Activated CD8-positive, alpha-beta memory T cell treated with anti-CD3 and anti-CD28 coated beads, Interleukin-2, amount 10 ng/mL, durations not matched to agents 7 days and 5 days (primary cell): ENCODE results near the gene GLMP. TPM values are rescaled to one million over a fixed set of nuclear protein-coding genes. Genes with fewer than 3 reads are reported as not detected.
A peak's percentile ranks its signal among the peaks of the same experiment; 100 is the strongest.

Source experiments
- ATAC-seq: fragments of 150-1000 bp; cut with Tn5 transposase; one replicate; pipeline ENCODE4 v1.10.0; 2021; ENCODE audit warnings: moderate library complexity
- CTCF ChIA-PET: fragments of 350-600 bp; sonication (Branson Sonifier 250); formaldehyde crosslinking; loops from one replicate; lab custom pipeline; 2021; ENCODE audit warnings: antibody characterized with exemption; lab: Charles Lee
- DNase-seq: peaks from one replicate; pipeline ENCODE4 v3.0.0-alpha.2; 2020
- H3K27ac Mint-ChIP-seq: one replicate; pipeline ENCODE4 v1.8.0; 2021; ENCODE audit warnings: mild to moderate bottlenecking, mixed read lengths
- H3K27me3 Mint-ChIP-seq: one replicate; pipeline ENCODE4 v1.8.0; 2021; ENCODE audit warnings: mixed read lengths
- H3K36me3 Mint-ChIP-seq: one replicate; pipeline ENCODE4 v1.8.0; 2021; ENCODE audit warnings: mild to moderate bottlenecking, mixed read lengths
- H3K4me1 Mint-ChIP-seq: one replicate; pipeline ENCODE4 v1.8.0; 2021; ENCODE audit warnings: mixed read lengths
- H3K4me3 Mint-ChIP-seq: one replicate; pipeline ENCODE4 v1.8.0; 2021; ENCODE audit warnings: mild to moderate bottlenecking, moderate library complexity, mixed read lengths
- H3K9me3 Mint-ChIP-seq: one replicate; pipeline ENCODE4 v1.8.0; 2022; ENCODE audit warnings: low read depth, mixed read lengths
- total RNA-seq, 2 experiments: library from RNA; stranded (reverse); gene quantifications; one replicate each; pipeline ENCODE4 v1.2.3, GENCODE V29; 2021

The GLMP gene
- total RNA-seq, 2 experiments from 2014 or later, result 24.7 to 28.9 TPM

DNA sequence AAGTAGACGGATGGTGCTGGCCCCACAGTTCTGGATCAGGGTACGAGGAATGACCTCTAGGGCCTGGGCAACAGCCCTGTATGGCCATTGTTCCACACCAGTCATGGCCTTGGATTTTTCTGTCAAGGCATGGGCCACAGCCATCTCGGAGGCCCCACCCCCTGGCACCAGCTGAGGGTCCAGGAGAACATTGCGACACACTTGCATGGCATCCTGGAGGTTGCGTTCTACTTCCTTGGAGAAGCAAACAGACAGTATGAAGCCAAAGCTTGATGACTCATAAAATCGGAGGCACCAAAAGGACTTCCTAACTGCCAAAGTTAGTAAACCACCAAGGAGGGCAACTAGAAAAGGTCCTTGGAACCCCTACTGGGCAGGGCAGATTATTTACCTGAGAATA, 15.5 kb upstream of the GLMP start:
- peaks cover 45% of the 10 kb centered on the region for H3K36me3 Mint-ChIP-seq

DNA sequence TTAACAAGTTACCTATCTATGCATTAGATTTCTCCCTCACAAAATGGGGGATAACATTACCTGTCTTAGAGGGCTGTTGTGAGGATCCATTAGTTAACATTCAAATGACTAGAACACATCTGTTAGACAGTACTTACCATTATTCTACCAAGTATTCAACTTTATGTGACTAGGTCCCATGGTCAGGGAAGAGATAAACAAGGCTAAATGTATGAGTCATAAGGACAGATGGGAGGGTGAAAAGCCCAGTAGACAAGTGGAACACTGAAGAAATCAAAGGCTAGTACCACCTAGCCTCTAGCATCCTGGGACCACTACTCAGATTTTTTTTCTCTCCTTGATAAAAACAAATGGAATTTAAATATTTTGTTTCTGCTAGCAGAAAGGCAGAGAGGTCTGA, 12.6 kb upstream of the GLMP start:
- H3K27me3 Mint-ChIP-seq, result no peaks in the 10 kb centered on the region
- H3K4me1 Mint-ChIP-seq, result no peaks in the 10 kb centered on the region
- no peak overlapping the region for H3K4me3 Mint-ChIP-seq
- H3K27ac Mint-ChIP-seq, result peak overlapping the region; percentile 37
- ATAC-seq, result no peak
- CTCF ChIA-PET, result interaction anchor here (1.1 kb wide), 2 partner anchors 10 to 11 kb away, joined by 3 to 5 read pairs; no protein-coding TSS in a partner anchor
- DNase-seq, result no peak
- H3K36me3 Mint-ChIP-seq, result peaks cover 34% of the 10 kb centered on the region
- no peaks in the 10 kb centered on the region for H3K9me3 Mint-ChIP-seq

More for the DNA sequence above, 15.5 kb upstream of the GLMP start:
- CTCF ChIA-PET, result interaction anchor here (1.2 to 2.6 kb wide), 2 partner anchors 9 to 26 kb away, joined by 5 to 7 read pairs; no protein-coding TSS in a partner anchor
- no peaks in the 10 kb centered on the region for H3K27me3 Mint-ChIP-seq
- ATAC-seq (no peak), DNase-seq (no peak)
- no peaks in the 10 kb centered on the region for H3K9me3 Mint-ChIP-seq
- H3K27ac Mint-ChIP-seq, result no peak overlapping the region
- H3K4me3 Mint-ChIP-seq, result no peak overlapping the region
- no peaks in the 10 kb centered on the region for H3K4me1 Mint-ChIP-seq

DNA sequence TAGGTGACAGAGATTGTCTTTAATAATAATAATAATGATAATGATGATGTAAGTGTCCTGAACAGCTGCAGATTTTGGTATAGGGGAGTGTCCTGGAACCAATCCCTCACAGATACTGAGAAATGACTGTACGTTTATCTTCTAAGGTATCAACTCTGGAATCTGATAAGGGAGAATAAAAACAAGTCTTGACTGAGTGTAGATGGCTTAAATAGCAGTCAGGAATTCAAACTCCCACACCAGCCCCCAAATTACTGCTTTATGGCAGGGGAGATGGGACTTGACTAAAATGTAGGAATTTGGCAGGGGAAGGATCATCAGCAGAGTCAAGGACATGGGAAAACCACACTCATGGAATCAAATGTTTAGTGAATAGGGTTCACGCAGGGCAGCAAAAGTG, 9.7 kb upstream of the GLMP start:
- H3K4me3 Mint-ChIP-seq, result no peak overlapping the region
- H3K27me3 Mint-ChIP-seq, result no peaks in the 10 kb centered on the region
- H3K27ac Mint-ChIP-seq, result no peak overlapping the region
- no peaks in the 10 kb centered on the region for H3K9me3 Mint-ChIP-seq
- CTCF ChIA-PET, result no interaction called here
- H3K36me3 Mint-ChIP-seq, result peaks cover 19% of the 10 kb centered on the region
- H3K4me1 Mint-ChIP-seq, result no peaks in the 10 kb centered on the region
- DNase-seq (no peak), ATAC-seq (no peak)

DNA sequence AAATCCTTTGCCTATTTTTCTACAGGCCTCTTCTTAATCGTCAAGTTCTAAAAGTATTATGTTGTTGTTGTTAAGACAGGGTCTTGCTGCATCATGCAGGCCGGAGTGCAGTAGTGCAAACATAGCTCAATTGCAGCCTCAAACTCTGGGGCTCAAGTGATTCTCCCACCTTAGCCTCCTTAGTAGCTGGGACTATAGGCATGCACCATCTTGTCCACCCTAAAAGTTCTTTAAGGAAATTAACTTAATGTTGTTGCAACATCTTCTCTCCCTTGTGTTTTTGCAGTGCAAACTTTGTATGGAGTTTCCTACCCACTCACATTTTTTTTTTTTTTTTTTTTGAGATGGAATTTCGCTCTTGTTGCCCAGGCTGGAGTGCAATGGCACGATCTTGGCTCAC, 7.8 kb upstream of the GLMP start:
- no peak for ATAC-seq
- no peak overlapping the region for H3K4me3 Mint-ChIP-seq
- CTCF ChIA-PET, result interaction anchor here (1.1 to 1.3 kb wide), 3 partner anchors 15 to 365 kb away, joined by 3 to 4 read pairs (median 3); no protein-coding TSS in a partner anchor
- no peak for DNase-seq
- no peak overlapping the region for H3K27ac Mint-ChIP-seq
- H3K9me3 Mint-ChIP-seq, result no peaks in the 10 kb centered on the region
- H3K27me3 Mint-ChIP-seq, result no peaks in the 10 kb centered on the region
- no peaks in the 10 kb centered on the region for H3K4me1 Mint-ChIP-seq
- peaks cover 9% of the 10 kb centered on the region for H3K36me3 Mint-ChIP-seq

DNA sequence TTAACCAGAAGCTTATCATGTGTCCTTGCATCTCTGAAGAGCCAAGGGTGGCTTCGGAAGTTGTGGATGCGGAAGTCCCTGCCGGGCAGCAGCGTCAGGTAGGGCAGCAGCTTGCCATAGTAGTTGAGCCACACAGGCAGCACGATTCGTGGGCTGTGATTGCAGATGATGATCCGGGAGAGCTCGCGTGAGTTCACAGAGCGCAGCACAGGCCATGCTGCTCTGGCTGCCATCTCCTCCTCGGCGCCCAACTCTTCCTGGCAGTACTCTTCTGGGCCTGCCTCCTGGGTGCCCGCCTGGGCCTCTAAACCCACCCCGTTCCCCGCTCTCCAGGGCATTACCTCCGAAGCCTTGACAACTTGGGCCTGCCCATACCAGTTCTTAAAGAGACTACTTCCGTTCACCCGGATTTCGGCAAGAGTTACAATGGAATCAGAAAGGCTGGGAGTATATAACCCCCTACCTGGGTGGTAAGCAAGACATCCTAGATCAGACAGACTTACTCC, 3.4 kb upstream of the GLMP start, which contains the start of gene VHLL:
Gene VHLL (minus strand): TSS at position 456 of the 506 bp plus-strand sequence. CDS start 118 bp downstream, at position 338.
- peaks cover 2% of the 10 kb centered on the region for H3K36me3 Mint-ChIP-seq
- DNase-seq (no peak), ATAC-seq (no peak)
- no peak within 1 kb of the TSS for H3K4me3 Mint-ChIP-seq
- H3K9me3 Mint-ChIP-seq, result no peaks in the 10 kb centered on the region
- no peak within 1 kb of the TSS for H3K27ac Mint-ChIP-seq
- H3K27me3 Mint-ChIP-seq, result no peaks in the 10 kb centered on the region
- CTCF ChIA-PET, result interaction anchor here (0.9 to 1.0 kb wide), 2 partner anchors 9 to 18 kb away, joined by 3 read pairs; no protein-coding TSS in a partner anchor
- H3K4me1 Mint-ChIP-seq, result peaks cover 18% of the 10 kb centered on the region

DNA sequence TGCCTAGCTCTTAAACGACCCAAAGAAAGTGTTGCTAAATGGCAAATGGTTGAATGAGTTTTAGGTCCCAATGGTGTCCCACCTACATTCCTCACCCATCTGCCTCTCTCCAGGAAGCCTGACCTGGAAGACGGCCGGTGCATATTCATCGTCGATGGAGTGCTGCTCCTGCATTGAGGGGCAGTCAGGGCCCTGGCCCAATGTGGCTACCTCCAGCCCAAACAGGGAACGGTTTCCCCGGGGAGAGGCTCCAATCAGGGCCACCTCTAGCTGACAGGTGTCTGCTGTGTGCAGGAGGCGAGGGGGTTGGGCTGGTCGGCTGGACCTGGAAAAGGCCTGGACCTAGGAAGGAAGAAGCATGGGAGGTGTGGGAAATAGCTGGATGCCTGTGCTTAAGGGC, 1.6 kb downstream of the GLMP start:
- ATAC-seq (no peak), DNase-seq (no peak)
- Mint-ChIP-seq H3K4me1 (peaks cover 18% of the 10 kb centered on the region), H3K4me3 (no peak overlapping the region), H3K27ac (no peak overlapping the region), H3K9me3 (no peaks in the 10 kb centered on the region), H3K27me3 (no peaks in the 10 kb centered on the region), H3K36me3 (peaks cover 4% of the 10 kb centered on the region)
- CTCF ChIA-PET, result no interaction called here

DNA sequence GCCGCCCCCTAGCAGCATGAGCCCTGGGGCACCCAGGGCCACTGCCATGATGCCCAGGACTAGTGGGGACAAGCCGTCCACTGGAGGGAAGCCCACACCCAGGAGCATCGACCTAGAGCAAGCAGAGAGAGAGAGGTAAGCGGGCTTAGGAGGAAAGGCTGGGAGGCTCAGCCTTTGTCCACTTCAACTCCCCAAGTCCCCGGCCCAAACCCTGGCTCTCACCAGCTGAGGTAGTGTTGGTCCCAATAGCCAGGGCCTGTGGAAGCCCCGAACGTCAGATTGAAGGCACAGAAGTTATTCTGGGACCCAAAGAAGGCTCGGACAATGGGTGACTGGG, 2.4 kb downstream of the GLMP start:
- ATAC-seq (no peak), DNase-seq (no peak)
- CTCF ChIA-PET, result no interaction called here
- H3K4me3 Mint-ChIP-seq, result no peak overlapping the region
- peaks cover 8% of the 10 kb centered on the region for H3K36me3 Mint-ChIP-seq
- peaks cover 18% of the 10 kb centered on the region for H3K4me1 Mint-ChIP-seq
- H3K27me3 Mint-ChIP-seq, result no peaks in the 10 kb centered on the region
- no peaks in the 10 kb centered on the region for H3K9me3 Mint-ChIP-seq
- no peak overlapping the region for H3K27ac Mint-ChIP-seq

DNA sequence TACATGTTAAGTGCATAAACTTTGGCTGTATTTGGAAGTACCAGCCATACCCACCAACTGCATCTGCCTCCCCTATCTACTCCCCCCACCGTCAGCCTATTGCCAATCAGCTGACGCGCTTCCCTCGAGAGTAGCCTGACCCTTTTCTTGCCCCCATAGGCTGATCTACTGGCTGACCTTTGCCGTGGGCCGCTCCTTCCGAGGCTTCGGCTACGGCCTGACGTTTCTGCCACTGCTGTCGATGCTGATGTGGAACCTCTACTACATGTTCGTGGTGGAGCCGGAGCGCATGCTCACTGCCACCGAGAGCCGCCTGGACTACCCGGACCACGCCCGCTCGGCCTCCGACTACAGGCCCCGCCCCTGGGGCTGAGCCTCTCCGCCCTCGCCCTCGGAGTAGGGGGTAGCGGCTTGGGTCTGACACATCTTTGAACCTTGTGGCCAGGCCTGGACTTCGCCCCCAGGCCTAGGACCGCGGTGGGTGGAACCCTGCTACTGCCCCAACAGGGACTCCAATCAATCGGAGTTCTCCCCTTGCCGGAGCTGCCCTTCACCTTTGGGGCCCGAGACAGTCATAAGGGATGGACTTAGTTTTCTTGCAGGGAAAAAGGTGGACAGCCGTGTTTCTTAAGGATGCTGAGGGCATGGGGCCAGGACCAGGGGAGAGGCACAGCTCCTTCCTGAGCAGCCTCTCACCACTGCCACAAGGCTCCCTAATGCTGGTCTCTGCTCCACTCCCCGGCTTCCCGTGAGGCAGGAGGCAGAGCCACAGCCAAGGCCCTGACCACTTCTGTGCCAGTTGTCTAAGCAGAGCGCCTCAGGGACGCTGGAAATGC, 4.0 kb downstream of the GLMP start:
- H3K4me3 Mint-ChIP-seq, result no peak overlapping the region
- peaks cover 8% of the 10 kb centered on the region for H3K36me3 Mint-ChIP-seq
- CTCF ChIA-PET, result interaction anchor here (0.5 kb wide), 1 partner anchor 803 kb away, joined by 3 read pairs; no protein-coding TSS in a partner anchor
- H3K27me3 Mint-ChIP-seq, result no peaks in the 10 kb centered on the region
- no peak overlapping the region for H3K27ac Mint-ChIP-seq
- peaks cover 18% of the 10 kb centered on the region for H3K4me1 Mint-ChIP-seq
- DNase-seq (no peak), ATAC-seq (no peak)
- H3K9me3 Mint-ChIP-seq, result no peaks in the 10 kb centered on the region

DNA sequence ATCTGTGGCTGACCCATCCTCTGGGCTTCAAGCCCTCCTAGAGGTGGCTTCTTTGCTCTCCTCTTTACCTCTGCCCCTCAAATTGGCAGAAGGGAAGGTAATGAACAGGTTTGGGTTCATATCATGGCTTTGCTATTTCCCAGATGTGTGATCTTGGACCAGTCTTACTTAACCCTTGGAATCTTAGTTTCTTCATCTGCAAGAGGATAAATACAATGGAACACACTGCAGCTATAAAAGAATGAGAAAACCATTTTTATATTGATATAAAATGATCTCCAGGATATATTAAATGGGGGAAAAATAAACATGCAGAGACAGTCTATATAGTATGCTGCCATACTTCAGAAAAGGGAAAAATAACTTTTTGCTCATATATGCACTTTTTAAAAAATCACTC, 5.6 kb downstream of the GLMP start:
- CTCF ChIA-PET, result interaction anchor here (0.6 to 0.7 kb wide), 2 partner anchors 29 to 173 kb away, joined by 3 read pairs; no protein-coding TSS in a partner anchor
- H3K27me3 Mint-ChIP-seq, result no peaks in the 10 kb centered on the region
- DNase-seq, result no peak
- H3K4me3 Mint-ChIP-seq, result no peak overlapping the region
- H3K4me1 Mint-ChIP-seq, result peaks cover 7% of the 10 kb centered on the region
- H3K27ac Mint-ChIP-seq, result no peak overlapping the region
- H3K9me3 Mint-ChIP-seq, result no peaks in the 10 kb centered on the region
- peaks cover 8% of the 10 kb centered on the region for H3K36me3 Mint-ChIP-seq
- no peak for ATAC-seq

DNA sequence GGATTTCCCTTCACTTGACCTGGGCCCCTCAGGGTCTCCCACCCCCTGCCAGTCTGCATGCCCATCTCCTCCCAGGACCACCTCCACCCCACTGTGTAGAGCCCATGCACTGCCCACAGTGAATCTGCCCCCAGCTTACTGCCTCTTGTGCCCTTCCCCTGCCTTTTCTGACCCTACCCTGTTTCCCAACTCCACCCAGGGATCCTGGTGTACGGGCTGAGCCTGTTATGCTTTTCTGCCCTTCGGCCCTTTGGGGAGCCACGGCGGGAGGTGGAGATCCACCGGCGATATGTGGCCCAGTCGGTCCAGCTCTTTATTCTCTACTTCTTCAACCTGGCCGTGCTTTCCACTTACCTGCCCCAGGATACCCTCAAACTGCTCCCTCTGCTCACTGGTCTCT, 9.4 kb downstream of the GLMP start:
- H3K27ac Mint-ChIP-seq, result no peak overlapping the region
- peaks cover 5% of the 10 kb centered on the region for H3K36me3 Mint-ChIP-seq
- no peaks in the 10 kb centered on the region for H3K27me3 Mint-ChIP-seq
- CTCF ChIA-PET, result interaction anchor here (5.5 kb wide), 1 partner anchor 33 kb away, joined by 19 read pairs; no protein-coding TSS in a partner anchor
- no peak overlapping the region for H3K4me3 Mint-ChIP-seq
- DNase-seq, result no peak
- no peaks in the 10 kb centered on the region for H3K9me3 Mint-ChIP-seq
- no peak for ATAC-seq
- peaks cover 26% of the 10 kb centered on the region for H3K4me1 Mint-ChIP-seq

DNA sequence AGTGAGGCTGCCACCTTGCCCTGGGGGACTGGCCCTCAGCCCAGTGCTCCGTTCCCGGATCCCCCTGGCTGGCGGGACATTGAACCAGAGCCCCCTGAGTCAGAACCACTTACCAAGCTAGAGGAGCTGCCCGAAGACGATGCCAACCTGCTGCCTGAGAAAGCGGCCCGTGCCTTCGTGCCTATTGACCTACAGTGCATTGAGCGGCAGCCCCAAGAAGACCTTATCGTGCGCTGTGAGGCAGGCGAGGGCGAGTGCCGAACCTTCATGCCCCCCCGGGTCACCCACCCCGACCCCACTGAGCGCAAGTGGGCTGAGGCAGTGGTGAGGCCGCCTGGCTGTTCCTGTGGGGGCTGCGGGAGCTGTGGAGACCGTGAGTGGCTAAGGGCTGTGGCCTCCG, 10.0 kb downstream of the GLMP start:
- ATAC-seq, result no peak
- no peak overlapping the region for H3K27ac Mint-ChIP-seq

DNA sequence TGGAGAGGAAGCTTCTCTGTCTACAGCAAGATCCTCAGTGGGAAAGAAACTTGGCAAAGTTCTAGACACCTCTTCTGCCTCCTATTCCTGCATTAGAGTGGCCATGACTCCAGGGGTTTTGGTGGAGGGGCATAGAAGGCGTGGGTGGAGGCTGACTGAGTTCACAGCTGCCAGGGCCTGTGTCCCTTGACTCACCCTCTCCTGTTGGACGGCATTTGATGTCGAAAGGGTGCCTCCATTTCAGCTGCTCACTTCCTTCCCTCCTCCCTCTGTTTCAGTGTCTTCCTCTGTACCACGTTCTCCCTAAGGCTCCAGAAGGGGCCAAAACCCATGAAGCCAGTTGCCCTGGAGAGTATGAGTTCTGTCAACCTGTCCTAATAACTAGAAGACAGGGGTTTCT, 10.7 kb downstream of the GLMP start:
- ATAC-seq, result no peak
- H3K27me3 Mint-ChIP-seq, result no peaks in the 10 kb centered on the region
- CTCF ChIA-PET, result interaction anchor here (0.9 to 5.5 kb wide), 4 partner anchors 10 to 59 kb away, joined by 4 to 24 read pairs (median 12); partner anchors contain the start of gene GLMP
- H3K4me3 Mint-ChIP-seq, result no peak overlapping the region
- DNase-seq, result no peak
- no peak overlapping the region for H3K27ac Mint-ChIP-seq
- peaks cover 7% of the 10 kb centered on the region for H3K36me3 Mint-ChIP-seq
- H3K4me1 Mint-ChIP-seq, result peaks cover 38% of the 10 kb centered on the region
- no peaks in the 10 kb centered on the region for H3K9me3 Mint-ChIP-seq

More for the DNA sequence above, 10.0 kb downstream of the GLMP start:
- Mint-ChIP-seq H3K4me3 (no peak overlapping the region), H3K27me3 (no peaks in the 10 kb centered on the region), H3K4me1 (peaks cover 32% of the 10 kb centered on the region), H3K36me3 (peaks cover 5% of the 10 kb centered on the region), H3K9me3 (no peaks in the 10 kb centered on the region)
- DNase-seq, result no peak
- CTCF ChIA-PET, result interaction anchor here (0.9 to 5.5 kb wide), 3 partner anchors 10 to 34 kb away, joined by 4 to 19 read pairs (median 4); partner anchors contain the start of gene GLMP

DNA sequence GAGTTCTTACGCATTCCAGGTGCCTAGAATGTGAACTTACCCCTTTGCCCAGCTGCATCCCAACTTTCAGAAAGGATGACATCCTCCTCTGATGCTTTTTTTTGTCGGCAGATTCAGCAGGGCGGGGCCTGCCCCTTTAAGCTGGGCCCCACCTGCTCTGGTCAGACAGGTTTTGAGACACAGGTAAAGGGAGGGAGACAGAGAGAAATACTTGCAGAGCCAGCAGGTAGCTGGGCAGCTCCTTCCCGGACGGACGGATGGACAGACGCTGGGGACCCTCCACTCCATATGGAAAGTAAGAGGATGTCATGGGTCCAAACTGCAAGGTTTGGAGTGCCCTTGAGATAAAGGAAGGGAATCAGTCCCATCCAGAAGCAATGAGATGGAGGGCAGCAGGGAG, 11.4 kb downstream of the GLMP start, which contains the start of gene TMEM79:
Gene TMEM79 (plus strand): TSS at position 214 of the 400 bp plus-strand sequence. CDS start 902 bp downstream, outside the sequence.
- H3K27me3 Mint-ChIP-seq, result no peaks in the 10 kb centered on the region
- no peaks in the 10 kb centered on the region for H3K9me3 Mint-ChIP-seq
- ATAC-seq (no peak), DNase-seq (no peak)
- CTCF ChIA-PET, result interaction anchor here (0.6 to 5.5 kb wide), 5 partner anchors 9 to 1074 kb away, joined by 3 to 24 read pairs (median 11); no protein-coding TSS in a partner anchor
- peaks cover 39% of the 10 kb centered on the region for H3K4me1 Mint-ChIP-seq
- peaks cover 8% of the 10 kb centered on the region for H3K36me3 Mint-ChIP-seq
- H3K27ac Mint-ChIP-seq, result peak within 1 kb of the TSS; percentile 91
- H3K4me3 Mint-ChIP-seq, result peak within 1 kb of the TSS; percentile 94
